HTERT RPE-1 (cell line): ENCODE results near the gene SCTR.
"Not testable (repeated sequence)": the region's sequence is repeated elsewhere in the genome, so short reads cannot be mapped to it uniquely, and the experiment has no call there.

Experiments
- in situ Hi-C: fragments of 300-500 bp; cut with MboI; formaldehyde crosslinking; loops from 4 replicates; pipeline ENCODE4 v1.14.3; 2020; ENCODE audit warnings: low sequenced_read_pairs

SCTR gene

GRCh38 chr2:119417908-119418307 lies 106.4 kb downstream of the SCTR start:
- in situ Hi-C loops, result no loop called here

- in situ Hi-C loops, result no loop called here
These were observed 107.9 kb downstream of the SCTR start for GRCh38 chr2:119416299-119416923.

GRCh38 chr2:119415630-119416029 lies 108.7 kb downstream of the SCTR start:
- in situ Hi-C loops, result no loop called here

- in situ Hi-C loops, result no loop called here
These were observed 109.4 kb downstream of the SCTR start for GRCh38 chr2:119414894-119415293.

- in situ Hi-C loops, result no loop called here
These were observed 114.8 kb downstream of the SCTR start for GRCh38 chr2:119409506-119409905.

GRCh38 chr2:119408221-119408619 lies 116.1 kb downstream of the SCTR start:
- in situ Hi-C loops, result no loop called here

GRCh38 chr2:119407430-119408220 lies 116.7 kb downstream of the SCTR start:
- in situ Hi-C loops, result no loop called here

- in situ Hi-C loops, result no loop called here
These were observed 119.1 kb downstream of the SCTR start for GRCh38 chr2:119405151-119405550.

- in situ Hi-C loops, result not testable (repeated sequence)
These were observed 120.7 kb downstream of the SCTR start for GRCh38 chr2:119403618-119404017.

- in situ Hi-C loops, result no loop called here
These were observed 121.4 kb downstream of the SCTR start for GRCh38 chr2:119402645-119403560.

GRCh38 chr2:119402106-119402505 lies 122.2 kb downstream of the SCTR start:
- in situ Hi-C loops, result no loop called here

- in situ Hi-C loops, result no loop called here
These were observed 127.1 kb downstream of the SCTR start for GRCh38 chr2:119397196-119397595.

- in situ Hi-C loops, result no loop called here
These were observed 130.1 kb downstream of the SCTR start for GRCh38 chr2:119393971-119394748.
